Vagina (tissue), 2 donors: ENCODE measurements around the gene C12orf60.

Source experiments
- POLR2A ChIP-seq, 2 donors: fragments of 450-650 bp; IDR thresholded peaks; one replicate each; pipeline ENCODE4 v1.6.1; 2017; ENCODE audit warnings: antibody characterized with exemption in 2 of 2, mild to moderate bottlenecking in 2 of 2, moderate library complexity in 2 of 2
- POLR2AphosphoS5 ChIP-seq, 2 donors: sonication (generic); formaldehyde crosslinking; IDR thresholded peaks; one replicate each; pipeline ENCODE4 v1.9.0; 2017; ENCODE audit warnings: antibody characterized with exemption in 2 of 2, mild to moderate bottlenecking in 2 of 2, low read depth in 1 of 2; ENCODE audit not compliant: insufficient read depth in 1 of 2
- TF ChIP-seq, protein P1 (sequence below), 3 experiments: fragments of 450-650 bp in 2 of 3; fragments of 200-600 bp in 1 of 3; sonication (generic) in 1 of 3; IDR thresholded peaks; one replicate each; pipeline ENCODE4 v1.5.1; 2017 to 2019; ENCODE audit warnings: antibody characterized with exemption in 3 of 3, mild to moderate bottlenecking in 2 of 3, moderate library complexity in 2 of 3

DNA sequence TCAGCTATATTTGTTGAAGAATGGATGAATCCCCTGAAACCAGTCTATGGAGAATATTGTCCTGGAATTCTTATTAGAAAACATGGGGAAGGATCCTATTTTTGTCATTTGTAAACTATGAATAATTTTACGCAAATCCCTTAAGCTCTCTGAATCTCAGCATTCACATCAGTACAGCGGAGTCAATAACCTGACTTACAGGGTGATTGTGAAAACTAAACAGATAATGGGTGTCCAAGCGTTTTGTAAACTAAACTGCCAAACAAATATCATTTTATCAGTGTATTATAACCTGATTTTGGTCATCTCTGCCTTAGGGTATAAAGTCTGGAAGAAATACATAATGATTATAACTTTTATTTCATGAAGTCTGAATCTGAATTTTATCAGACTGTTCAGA, 29.9 kb downstream of the C12orf60 start:
- TF ChIP-seq POLR2A (IDR thresholded peaks at IDR 0.05), result no peak
- TF ChIP-seq, protein P1, sequence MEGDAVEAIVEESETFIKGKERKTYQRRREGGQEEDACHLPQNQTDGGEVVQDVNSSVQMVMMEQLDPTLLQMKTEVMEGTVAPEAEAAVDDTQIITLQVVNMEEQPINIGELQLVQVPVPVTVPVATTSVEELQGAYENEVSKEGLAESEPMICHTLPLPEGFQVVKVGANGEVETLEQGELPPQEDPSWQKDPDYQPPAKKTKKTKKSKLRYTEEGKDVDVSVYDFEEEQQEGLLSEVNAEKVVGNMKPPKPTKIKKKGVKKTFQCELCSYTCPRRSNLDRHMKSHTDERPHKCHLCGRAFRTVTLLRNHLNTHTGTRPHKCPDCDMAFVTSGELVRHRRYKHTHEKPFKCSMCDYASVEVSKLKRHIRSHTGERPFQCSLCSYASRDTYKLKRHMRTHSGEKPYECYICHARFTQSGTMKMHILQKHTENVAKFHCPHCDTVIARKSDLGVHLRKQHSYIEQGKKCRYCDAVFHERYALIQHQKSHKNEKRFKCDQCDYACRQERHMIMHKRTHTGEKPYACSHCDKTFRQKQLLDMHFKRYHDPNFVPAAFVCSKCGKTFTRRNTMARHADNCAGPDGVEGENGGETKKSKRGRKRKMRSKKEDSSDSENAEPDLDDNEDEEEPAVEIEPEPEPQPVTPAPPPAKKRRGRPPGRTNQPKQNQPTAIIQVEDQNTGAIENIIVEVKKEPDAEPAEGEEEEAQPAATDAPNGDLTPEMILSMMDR (IDR thresholded peaks at IDR 0.05), result no peak
- no peak for TF ChIP-seq POLR2AphosphoS5 (IDR thresholded peaks at IDR 0.05; ENCODE audit: insufficient read depth in 1 of 2, low read depth in 1 of 2)
